ENCODE results near the gene FOXJ3.

- TF ChIP-seq POLR2AphosphoS5 (IDR thresholded peaks at IDR 0.05; ENCODE audit: borderline replicate concordance, low read depth, low read length) (no peak), EZH2 (IDR thresholded peaks at IDR 0.05) (no peak), FOXP2 (optimal IDR thresholded peaks at IDR 0.05; ENCODE audit: control extremely low read depth, extremely low read length, insufficient read depth) (no peak)
Measured at GRCh38 chr1:42173961-42174735, 160.9 kb downstream of the FOXJ3 start.
